Activated CD8-positive, alpha-beta memory T cell treated with anti-CD3 and anti-CD28 coated beads for 36 hours (primary cell): ENCODE data around the gene MSANTD2. TPM values are rescaled to one million over a fixed set of nuclear protein-coding genes. Genes with fewer than 3 reads are reported as not detected.
"Not testable (repeated sequence)": the region's sequence is repeated elsewhere in the genome, so short reads cannot be mapped to it uniquely, and the experiment has no call there.

ENCODE experiments used
- CTCF ChIA-PET: fragments of 350-600 bp; sonication (Branson Sonifier 250); formaldehyde crosslinking; loops from one replicate; lab custom pipeline; 2021; ENCODE audit warnings: antibody characterized with exemption; lab: Charles Lee
- POLR2A ChIA-PET: fragments of 350-600 bp; sonication (Branson Sonifier 250); formaldehyde crosslinking; loops from one replicate; lab custom pipeline; 2021; ENCODE audit warnings: antibody characterized with exemption; lab: Charles Lee
- total RNA-seq, 2 experiments: library from RNA; stranded (reverse); gene quantifications; one replicate each; pipeline ENCODE4 v1.2.3, GENCODE V29; 2021

The MSANTD2 gene
- total RNA-seq, 2 experiments from 2014 or later = 9.3 to 12.0 TPM

- ChIA-PET POLR2A (interaction anchor here (0.7 kb wide), 1 partner anchor 120 kb away, joined by 3 read pairs; the partner anchor contains the start of genes SIAE and SPA17), CTCF (interaction anchor here (0.8 to 1.6 kb wide), 7 partner anchors 26 to 123 kb away, joined by 3 to 8 read pairs (median 3); partner anchors contain the start of genes SIAE and SPA17)
Observed at GRCh38 chr11:124793466-124794278, 6.5 kb downstream of the MSANTD2 start.

GRCh38 chr11:124791626-124792341 is 8.4 kb downstream of the MSANTD2 start:
- ChIA-PET POLR2A (no interaction called here), CTCF (no interaction called here)

- POLR2A ChIA-PET = no interaction called here
- CTCF ChIA-PET = no interaction called here
Observed at GRCh38 chr11:124788521-124788920, 11.7 kb downstream of the MSANTD2 start.

GRCh38 chr11:124784051-124784450 is 16.2 kb downstream of the MSANTD2 start:
- CTCF ChIA-PET = interaction anchor here (1.5 kb wide), 2 partner anchors 38 to 83 kb away, joined by 3 to 4 read pairs; no protein-coding TSS in a partner anchor
- POLR2A ChIA-PET = no interaction called here

- ChIA-PET POLR2A (no interaction called here), CTCF (interaction anchor here (1.5 kb wide), 1 partner anchor 37 kb away, joined by 3 read pairs; no protein-coding TSS in a partner anchor)
Observed at GRCh38 chr11:124783002-124783401, 17.2 kb downstream of the MSANTD2 start.

- CTCF ChIA-PET = interaction anchor here (1.1 to 1.3 kb wide), 2 partner anchors 16 to 21 kb away, joined by 3 read pairs; no protein-coding TSS in a partner anchor
- POLR2A ChIA-PET = no interaction called here
Observed at GRCh38 chr11:124779568-124779967, 20.6 kb downstream of the MSANTD2 start.

- CTCF ChIA-PET = interaction anchor here (1.2 kb wide), 1 partner anchor 9 kb away, joined by 3 read pairs; no protein-coding TSS in a partner anchor
- POLR2A ChIA-PET = no interaction called here
Observed at GRCh38 chr11:124778281-124778680, 21.9 kb downstream of the MSANTD2 start.

- ChIA-PET POLR2A (no interaction called here), CTCF (no interaction called here)
Observed at GRCh38 chr11:124776865-124777645, 23.2 kb downstream of the MSANTD2 start.

- POLR2A ChIA-PET = not testable (repeated sequence)
- CTCF ChIA-PET = interaction anchor here (1.3 to 1.9 kb wide), 2 partner anchors 8 to 27 kb away, joined by 3 to 10 read pairs; no protein-coding TSS in a partner anchor
Observed at GRCh38 chr11:124770959-124771358, 29.2 kb downstream of the MSANTD2 start.

GRCh38 chr11:124769806-124770774 is 30.1 kb downstream of the MSANTD2 start:
- ChIA-PET POLR2A (no interaction called here), CTCF (interaction anchor here (0.9 to 1.3 kb wide), 3 partner anchors 26 to 36 kb away, joined by 3 to 4 read pairs (median 3); no protein-coding TSS in a partner anchor)

GRCh38 chr11:124768914-124769313 is 31.3 kb downstream of the MSANTD2 start:
- POLR2A ChIA-PET = no interaction called here
- CTCF ChIA-PET = no interaction called here

- POLR2A ChIA-PET = interaction anchor here (0.6 kb wide), 1 partner anchor 669 kb away, joined by 5 read pairs; no protein-coding TSS in a partner anchor
- CTCF ChIA-PET = interaction anchor here (1.4 to 1.7 kb wide), 2 partner anchors 9 to 20 kb away, joined by 3 to 4 read pairs; no protein-coding TSS in a partner anchor
Observed at GRCh38 chr11:124766156-124766555, 34.0 kb downstream of the MSANTD2 start.

GRCh38 chr11:124763156-124763947 is 36.9 kb downstream of the MSANTD2 start:
- CTCF ChIA-PET = interaction anchor here (0.6 to 5.2 kb wide), 25 partner anchors 9 to 1666 kb away, joined by 3 to 40 read pairs (median 4); partner anchors contain the start of genes MSANTD2, NRGN, SIAE and SPA17
- POLR2A ChIA-PET = interaction anchor here (1.3 kb wide), 1 partner anchor 90 kb away, joined by 4 read pairs; the partner anchor contains the start of genes SIAE and SPA17

- CTCF ChIA-PET = interaction anchor here (0.8 to 5.2 kb wide), 15 partner anchors 9 to 133 kb away, joined by 3 to 40 read pairs (median 5); partner anchors contain the start of genes MSANTD2, NRGN, SIAE and SPA17
- POLR2A ChIA-PET = interaction anchor here (1.3 kb wide), 1 partner anchor 89 kb away, joined by 4 read pairs; the partner anchor contains the start of genes SIAE and SPA17
Observed at GRCh38 chr11:124762624-124763155, 37.5 kb downstream of the MSANTD2 start.

GRCh38 chr11:124762105-124762623 is 38.0 kb downstream of the MSANTD2 start, which contains the start of gene ESAM:
ESAM (minus strand) TSS chr11:124762290; CDS start chr11:124762154, 136 bp downstream.
- POLR2A ChIA-PET = interaction anchor here (1.3 kb wide), 1 partner anchor 89 kb away, joined by 4 read pairs; the partner anchor contains the start of genes SIAE and SPA17
- CTCF ChIA-PET = interaction anchor here (0.8 to 5.2 kb wide), 14 partner anchors 9 to 132 kb away, joined by 3 to 40 read pairs (median 6); partner anchors contain the start of genes MSANTD2 and NRGN
